HG03460 (cell line): ENCODE results near the gene ROS1.

Experiments
- ATAC-seq: cut with Tn5 transposase; IDR thresholded peaks from one replicate; pipeline ENCODE4 v1.9.1; 2021; ENCODE audit not compliant: unreplicated experiment

Gene ROS1

GRCh38 chr6:117311726-117312125, 114.0 kb downstream of the ROS1 start:
- no peak for ATAC-seq

GRCh38 chr6:117311310-117311709, 114.4 kb downstream of the ROS1 start:
- no peak for ATAC-seq

- ATAC-seq: no peak
Observed at GRCh38 chr6:117309611-117310010, 116.1 kb downstream of the ROS1 start.

- no peak for ATAC-seq
Observed at GRCh38 chr6:117309069-117309468, 116.7 kb downstream of the ROS1 start.

- ATAC-seq: no peak
Observed at GRCh38 chr6:117307655-117308054, 118.1 kb downstream of the ROS1 start.

- no peak for ATAC-seq
Observed at GRCh38 chr6:117306227-117306790, 119.4 kb downstream of the ROS1 start.

GRCh38 chr6:117304446-117304845, 121.3 kb downstream of the ROS1 start:
- ATAC-seq: no peak

GRCh38 chr6:117303323-117303722, 122.4 kb downstream of the ROS1 start:
- ATAC-seq: no peak

- ATAC-seq: no peak
Observed at GRCh38 chr6:117298941-117299340, 126.8 kb downstream of the ROS1 start.

- ATAC-seq: no peak
Observed at GRCh38 chr6:117290173-117290846, 135.4 kb downstream of the ROS1 start.

GRCh38 chr6:117288083-117288715, 137.5 kb downstream of the ROS1 start:
- ATAC-seq: no peak

- no peak for ATAC-seq
Observed at GRCh38 chr6:117280922-117281321, 144.8 kb downstream of the ROS1 start.

- ATAC-seq: no peak
Observed at GRCh38 chr6:117276778-117277316, 148.9 kb downstream of the ROS1 start.

GRCh38 chr6:117275711-117276110, 150.0 kb downstream of the ROS1 start:
- no peak for ATAC-seq

GRCh38 chr6:117275205-117275604, 150.5 kb downstream of the ROS1 start:
- no peak for ATAC-seq

GRCh38 chr6:117272891-117273290, 152.9 kb downstream of the ROS1 start:
- no peak for ATAC-seq

- ATAC-seq: no peak
Observed at GRCh38 chr6:117272032-117272866, 153.5 kb downstream of the ROS1 start.

- ATAC-seq: no peak
Observed at GRCh38 chr6:117270843-117271507, 154.8 kb downstream of the ROS1 start.

GRCh38 chr6:117270055-117270842, 155.5 kb downstream of the ROS1 start:
- ATAC-seq: no peak

- ATAC-seq: no peak
Observed at GRCh38 chr6:117269638-117270054, 156.1 kb downstream of the ROS1 start.
